Measurements from ENCODE around the gene KRTAP10-4. TPM values are rescaled to one million over a fixed set of nuclear protein-coding genes. Genes with fewer than 3 reads are reported as not detected.
A peak's percentile ranks its signal among the peaks of the same experiment; 100 is the strongest.

Gene KRTAP10-4
- total RNA-seq, 4 donors from 2014 or later: 2.7 to 11.8 (median 4.9) TPM; not detected in 1

GRCh38 chr21:44601596-44602462 lies 28.3 kb downstream of the KRTAP10-4 start:
- no peak overlapping the region for H3K27ac ChIP-seq
- no peak overlapping the region for H3K4me3 ChIP-seq
- H3K9me3 ChIP-seq: no peaks in the 10 kb centered on the region
- H3K27me3 ChIP-seq: peaks cover 45% of the 10 kb centered on the region
- H3K4me1 ChIP-seq: no peaks in the 10 kb centered on the region
- 85% methylated on average over 21 of the region's 23 CpGs for WGBS
- DNase-seq (ENCODE audit: low spot score in 2 of 2): peak in 1 of 2 donors; percentile 35
- no peak for TF ChIP-seq POLR2AphosphoS5 (IDR thresholded peaks at IDR 0.05)
- TF ChIP-seq EP300 (IDR thresholded peaks at IDR 0.05): no peak
- TF ChIP-seq CTCF (IDR thresholded peaks at IDR 0.05): no peak
- no peak for TF ChIP-seq POLR2A (IDR thresholded peaks at IDR 0.05)
- no peaks in the 10 kb centered on the region for H3K36me3 ChIP-seq

GRCh38 chr21:44602463-44602850 lies 28.9 kb downstream of the KRTAP10-4 start:
- DNase-seq (ENCODE audit: low spot score in 2 of 2): no peak
- no peaks in the 10 kb centered on the region for H3K36me3 ChIP-seq
- H3K4me3 ChIP-seq: no peak overlapping the region
- TF ChIP-seq POLR2AphosphoS5 (IDR thresholded peaks at IDR 0.05) (no peak), EP300 (IDR thresholded peaks at IDR 0.05) (no peak), CTCF (IDR thresholded peaks at IDR 0.05) (no peak), POLR2A (IDR thresholded peaks at IDR 0.05) (no peak)
- no peak overlapping the region for H3K27ac ChIP-seq
- no peaks in the 10 kb centered on the region for H3K4me1 ChIP-seq
- peaks cover 49% of the 10 kb centered on the region for H3K27me3 ChIP-seq
- WGBS: no CpG with 5 or more reads among the region's 21 CpGs
- no peaks in the 10 kb centered on the region for H3K9me3 ChIP-seq

- TF ChIP-seq CTCF (IDR thresholded peaks at IDR 0.05) (no peak), POLR2A (IDR thresholded peaks at IDR 0.05) (no peak), EP300 (IDR thresholded peaks at IDR 0.05) (no peak), POLR2AphosphoS5 (IDR thresholded peaks at IDR 0.05) (no peak)
- WGBS: 74% methylated on average over 8 of the region's 17 CpGs
- no peaks in the 10 kb centered on the region for H3K4me1 ChIP-seq
Observed at GRCh38 chr21:44603109-44603875, 29.8 kb downstream of the KRTAP10-4 start.

GRCh38 chr21:44603911-44604310 lies 30.4 kb downstream of the KRTAP10-4 start:
- no peaks in the 10 kb centered on the region for H3K36me3 ChIP-seq
- peak in 1 of 2 donors; percentile 40 for DNase-seq (ENCODE audit: low spot score in 2 of 2)

More at GRCh38 chr21:44603109-44603875, 29.8 kb downstream of the KRTAP10-4 start:
- no peaks in the 10 kb centered on the region for H3K36me3 ChIP-seq
- no peak overlapping the region for H3K27ac ChIP-seq
- no peak overlapping the region for H3K4me3 ChIP-seq
- peak in 1 of 2 donors; percentile 67 for DNase-seq (ENCODE audit: low spot score in 2 of 2)
- peaks cover 49% of the 10 kb centered on the region for H3K27me3 ChIP-seq
- no peaks in the 10 kb centered on the region for H3K9me3 ChIP-seq

More at GRCh38 chr21:44603911-44604310, 30.4 kb downstream of the KRTAP10-4 start:
- no peak overlapping the region for H3K4me3 ChIP-seq
- peaks cover 48% of the 10 kb centered on the region for H3K27me3 ChIP-seq
- H3K4me1 ChIP-seq: no peaks in the 10 kb centered on the region
- peaks cover under 1% of the 10 kb centered on the region for H3K9me3 ChIP-seq
- WGBS: 92% methylated on average over 8 of the region's 8 CpGs
- no peak overlapping the region for H3K27ac ChIP-seq
- no peak for TF ChIP-seq CTCF (IDR thresholded peaks at IDR 0.05)
- TF ChIP-seq EP300 (IDR thresholded peaks at IDR 0.05): no peak
- TF ChIP-seq POLR2A (IDR thresholded peaks at IDR 0.05): no peak
- TF ChIP-seq POLR2AphosphoS5 (IDR thresholded peaks at IDR 0.05): no peak
